Measurements from ENCODE around the gene SUMO2.
"Not testable (repeated sequence)": the region's sequence is repeated elsewhere in the genome, so short reads cannot be mapped to it uniquely, and the experiment has no call there.

SUMO2 gene

GRCh38 chr17:75142236-75142971, 40.4 kb downstream of the SUMO2 start:
- DNase-seq, result no peak

GRCh38 chr17:75138519-75138918, 44.2 kb downstream of the SUMO2 start:
- DNase-seq, result peak; percentile 29

GRCh38 chr17:75137762-75138161, 45.0 kb downstream of the SUMO2 start:
- DNase-seq, result not testable (repeated sequence)

DNA sequence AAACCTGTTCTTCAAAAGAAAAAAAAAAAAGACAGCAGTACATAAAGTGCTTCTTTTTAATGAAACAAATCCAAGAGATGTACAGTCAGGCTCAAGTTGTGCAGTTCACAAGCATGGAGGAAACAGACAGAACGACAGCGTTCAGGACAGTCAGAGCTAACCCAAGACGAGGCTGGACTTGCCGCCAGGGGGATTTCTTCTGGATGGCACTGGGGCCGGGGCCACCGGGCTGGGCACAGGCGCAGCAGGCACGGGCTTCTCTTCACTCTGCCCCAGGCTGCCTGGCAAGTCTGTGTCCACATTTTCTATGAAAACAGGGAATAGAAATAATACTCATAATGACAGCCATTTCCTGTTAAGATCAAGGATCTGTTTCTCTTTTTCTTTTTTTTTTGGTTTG, 46.8 kb downstream of the SUMO2 start:
- DNase-seq, result no peak

DNA sequence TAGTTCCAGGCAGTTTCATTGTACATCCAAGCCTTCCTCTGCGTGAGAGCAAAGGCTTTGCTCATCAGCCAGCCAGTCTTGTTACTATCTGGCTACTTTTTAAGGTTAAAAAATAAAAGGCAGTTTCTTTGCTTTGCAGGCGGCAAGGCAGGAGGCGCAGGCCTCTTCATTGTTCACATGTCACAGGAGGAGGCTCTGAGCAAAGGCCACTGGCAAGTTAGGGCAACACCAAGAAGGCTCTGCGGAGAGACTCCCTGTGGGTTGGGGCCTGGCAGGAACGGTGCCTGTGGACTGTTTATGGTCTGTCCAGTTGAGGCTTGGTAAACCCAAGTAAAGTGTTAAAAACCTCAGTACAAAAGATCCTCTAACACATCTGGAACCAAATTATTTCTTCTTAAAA, 47.3 kb downstream of the SUMO2 start:
- no peak for DNase-seq

DNA sequence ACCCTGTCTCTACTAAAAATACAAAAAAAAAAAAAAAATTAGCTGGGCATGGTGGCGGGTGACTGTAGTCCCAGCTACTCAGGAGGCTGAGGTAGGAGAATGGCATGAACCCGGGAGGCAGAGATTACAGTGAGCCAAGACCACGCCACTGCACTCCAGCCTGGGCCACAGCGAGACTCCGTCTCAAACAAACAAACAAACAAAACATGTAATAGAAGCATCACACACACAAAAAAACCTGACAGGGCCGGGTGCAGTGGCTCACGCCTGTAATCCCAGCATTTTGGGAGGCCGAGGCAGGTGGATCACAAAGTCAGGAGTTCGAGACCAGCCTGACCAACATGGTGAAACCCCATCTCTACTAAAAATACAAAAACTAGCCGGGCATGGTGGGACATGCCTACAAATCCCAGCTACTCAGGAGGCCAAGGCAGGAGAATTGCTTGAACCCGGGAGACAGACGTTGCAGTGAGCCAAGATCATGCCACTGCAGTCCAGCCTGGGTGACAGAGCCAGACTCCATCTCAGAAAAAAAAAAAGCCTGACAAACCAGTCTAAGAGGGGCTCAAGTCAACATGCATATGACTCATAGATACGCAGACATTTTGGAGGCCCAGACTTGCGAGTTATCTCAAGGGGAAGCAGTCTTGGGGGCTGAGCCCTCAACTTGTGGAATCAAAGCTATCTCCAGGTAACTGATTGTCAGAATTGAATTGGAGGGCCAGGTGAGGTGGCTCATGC, 49.0 kb downstream of the SUMO2 start:
- DNase-seq, result not testable (repeated sequence)

- no peak for DNase-seq
Observed at GRCh38 chr17:75133001-75133400, 49.8 kb downstream of the SUMO2 start.

DNA sequence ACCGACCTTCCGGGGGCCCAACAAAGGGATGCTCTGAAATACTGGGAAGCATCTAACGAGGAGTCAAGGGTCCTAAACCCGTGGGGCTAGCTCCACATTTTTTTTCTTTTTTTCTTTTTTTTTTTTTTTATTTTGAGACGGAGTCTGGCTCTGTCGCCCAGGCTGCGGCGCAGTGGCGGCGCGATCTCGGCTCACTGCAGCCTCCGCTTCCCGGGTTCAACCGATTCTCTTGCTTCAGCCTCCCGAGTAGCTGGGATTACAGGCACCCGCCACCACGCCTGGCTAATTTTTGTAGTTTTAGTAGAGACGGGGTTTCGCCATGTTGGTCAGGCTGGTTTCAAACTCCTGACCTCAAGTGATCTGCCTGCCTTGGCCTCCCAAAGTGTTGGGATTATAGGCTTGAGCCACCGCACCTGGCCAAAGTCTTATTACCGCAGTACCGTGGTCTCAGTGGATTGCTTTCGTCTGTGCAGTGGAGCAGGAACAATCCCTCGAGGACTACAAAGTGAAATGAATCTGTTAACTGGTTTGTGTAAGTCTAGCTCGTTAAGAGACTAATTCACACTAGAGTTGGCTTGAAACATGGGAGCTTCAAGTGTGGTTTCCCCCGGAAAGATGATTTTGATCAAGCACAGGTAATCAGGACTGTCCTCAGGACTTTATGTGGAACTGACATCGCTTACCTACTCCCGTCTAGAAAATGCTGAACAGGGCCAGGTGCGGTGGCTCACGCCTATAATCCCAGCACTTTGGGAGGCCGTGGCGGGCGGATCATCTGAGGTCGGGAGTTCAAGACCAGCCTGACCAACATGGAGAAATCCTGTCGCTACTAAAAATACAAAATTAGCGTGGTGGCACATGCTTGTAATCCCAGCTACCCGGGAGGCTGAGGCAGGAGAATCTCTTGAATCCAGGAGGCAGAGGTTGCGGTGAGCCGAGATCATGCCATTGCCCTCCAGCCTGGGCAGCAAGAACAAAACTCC, 50.5 kb downstream of the SUMO2 start:
- DNase-seq, result not testable (repeated sequence)

- DNase-seq, result peak; percentile 69
Observed at GRCh38 chr17:75131278-75132017, 51.3 kb downstream of the SUMO2 start, which contains the start of gene NT5C. TSS of gene NT5C (minus strand) at chr17:75131742. CDS start at chr17:75131707, 35 bp downstream.

GRCh38 chr17:75130632-75131277, 52.0 kb downstream of the SUMO2 start:
- DNase-seq, result peak; percentile 67

DNA sequence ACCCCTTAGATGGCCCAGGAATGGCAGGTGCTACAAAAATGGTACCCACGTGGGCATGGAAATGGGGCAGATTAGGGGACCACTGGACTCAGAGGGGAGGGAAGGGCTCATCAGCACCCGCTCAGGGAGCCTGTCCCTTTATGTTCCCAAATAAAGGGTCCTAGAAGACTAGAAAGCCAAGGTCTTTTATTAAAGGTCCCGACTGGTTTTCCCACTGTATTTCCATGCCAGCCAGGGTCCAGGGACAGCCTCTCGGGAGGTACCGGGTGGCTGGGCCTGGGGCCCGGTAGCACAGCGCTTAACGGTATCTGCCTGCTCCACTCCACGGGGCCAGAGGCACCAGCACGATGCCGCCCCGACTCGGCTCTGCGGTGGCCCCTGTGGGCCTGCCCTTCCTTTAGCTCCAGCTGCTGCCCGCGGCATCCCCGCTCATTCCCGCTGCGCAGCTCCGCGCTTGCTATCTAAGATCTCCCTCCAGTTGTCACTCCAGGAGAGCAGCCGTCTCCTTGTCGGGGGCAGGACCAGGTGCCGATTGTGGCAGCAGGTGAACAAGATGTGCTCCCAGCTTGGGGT, 52.6 kb downstream of the SUMO2 start:
- DNase-seq, result no peak

- DNase-seq, result no peak
Observed at GRCh38 chr17:75129576-75129975, 53.2 kb downstream of the SUMO2 start.

- no peak for DNase-seq
Observed at GRCh38 chr17:75128694-75129505, 53.9 kb downstream of the SUMO2 start.

- not testable (repeated sequence) for DNase-seq
Observed at GRCh38 chr17:75127936-75128335, 54.8 kb downstream of the SUMO2 start.

- DNase-seq, result no peak
Observed at GRCh38 chr17:75126954-75127353, 55.8 kb downstream of the SUMO2 start.

GRCh38 chr17:75125984-75126383, 56.8 kb downstream of the SUMO2 start:
- no peak for DNase-seq

- no peak for DNase-seq
Observed at GRCh38 chr17:75124819-75125162, 58.0 kb downstream of the SUMO2 start.

- DNase-seq, result peak; percentile 81
Observed at GRCh38 chr17:75124041-75124818, 58.5 kb downstream of the SUMO2 start.

DNA sequence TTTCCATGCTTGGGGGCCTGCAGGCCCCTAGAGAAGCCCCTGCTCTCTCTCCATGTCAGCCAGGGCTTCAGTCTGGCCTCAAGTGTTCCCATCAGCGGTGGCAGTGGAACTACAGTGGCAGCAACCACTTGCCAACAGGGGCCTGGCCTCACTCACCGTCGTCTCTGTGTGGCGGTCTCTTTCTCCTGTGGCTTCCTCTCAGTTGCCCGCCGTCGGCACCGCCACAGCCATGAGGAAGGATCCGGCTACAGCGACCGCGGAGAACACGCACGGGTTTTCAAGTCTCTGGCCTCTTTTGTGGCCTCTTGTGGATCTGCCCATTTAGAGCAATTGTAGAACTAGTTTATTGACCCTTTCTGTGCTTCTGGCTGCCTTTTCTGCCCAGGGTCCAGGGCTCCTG, 64.5 kb downstream of the SUMO2 start:
- no peak for DNase-seq

DNA sequence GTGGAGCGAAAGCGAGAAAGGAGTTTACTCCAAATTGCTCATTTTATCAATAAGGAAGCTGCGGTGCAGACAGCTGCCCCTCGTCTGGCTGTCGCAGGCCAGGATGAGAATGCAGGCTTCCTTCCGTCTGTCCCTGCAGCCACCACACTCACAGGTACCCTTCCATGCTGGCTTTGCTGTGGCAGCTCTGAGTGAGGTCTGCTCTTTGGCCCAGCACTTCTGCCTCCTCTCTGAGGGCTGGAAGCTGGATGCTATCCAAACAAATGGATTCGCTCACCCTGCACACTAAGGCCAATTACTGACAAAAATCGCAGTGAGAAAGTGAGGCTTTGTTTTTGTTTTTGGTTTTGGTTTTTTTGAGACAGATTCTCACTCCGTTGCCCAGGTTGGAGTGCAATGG, 66.0 kb downstream of the SUMO2 start:
- no peak for DNase-seq
